ENCODE measurements around the gene SDHB. TPM values are rescaled to one million over a fixed set of nuclear protein-coding genes. Genes with fewer than 3 reads are reported as not detected.

Gene SDHB
- total and polyA plus RNA-seq, 4 donors: 59.1 to 117 (median 83.5) TPM

GRCh38 chr1:17068789-17069188 is 15.0 kb upstream of the SDHB start:
- no peak for DNase-seq
- no peak for ATAC-seq (ENCODE audit: insufficient read depth, low FRiP score)
- H3K36me3 ChIP-seq (ENCODE audit: control insufficient read depth in 4 of 4, insufficient read depth in 4 of 4, low read length in 4 of 4): no peaks in the 10 kb centered on the region
- H3K4me3 ChIP-seq: no peak overlapping the region
- no peak overlapping the region for H3K27ac ChIP-seq (ENCODE audit: low read depth in 1 of 2, low read length in 1 of 2)
- peaks cover 0 to 2% (median 0%) of the 10 kb centered on the region in 4 donors for H3K9me3 ChIP-seq (ENCODE audit: control insufficient read depth in 4 of 4, insufficient read depth in 3 of 4, low read length in 3 of 4)
- 81 to 90% methylated on average over 12 of the region's 12 CpGs for WGBS, 2 donors
- peaks cover 0 to 2% (median 0%) of the 10 kb centered on the region in 5 donors for H3K4me1 ChIP-seq (ENCODE audit: control insufficient read depth in 5 of 5, insufficient read depth in 5 of 5, low read length in 5 of 5)
- no peak for TF ChIP-seq CTCF (IDR thresholded peaks at IDR 0.05; ENCODE audit: control extremely low read depth, extremely low read depth)
- no peaks in the 10 kb centered on the region for H3K27me3 ChIP-seq (ENCODE audit: control insufficient read depth in 3 of 3, insufficient read depth in 3 of 3, low read length in 2 of 3)
- H3K9ac ChIP-seq (ENCODE audit: insufficient read depth in 1 of 2, low read length in 2 of 2): no peak overlapping the region

- peaks cover 0 to 2% (median 0%) of the 10 kb centered on the region in 5 donors for H3K4me1 ChIP-seq (ENCODE audit: control insufficient read depth in 5 of 5, insufficient read depth in 5 of 5, low read length in 5 of 5)
- no peaks in the 10 kb centered on the region for H3K27me3 ChIP-seq (ENCODE audit: control insufficient read depth in 3 of 3, insufficient read depth in 3 of 3, low read length in 2 of 3)
- H3K9me3 ChIP-seq (ENCODE audit: control insufficient read depth in 4 of 4, insufficient read depth in 3 of 4, low read length in 3 of 4): peaks cover 0 to 2% (median 0%) of the 10 kb centered on the region in 4 donors
- H3K9ac ChIP-seq (ENCODE audit: insufficient read depth in 1 of 2, low read length in 2 of 2): no peak overlapping the region
- DNase-seq (no peak), ATAC-seq (ENCODE audit: insufficient read depth, low FRiP score) (no peak)
- no peaks in the 10 kb centered on the region for H3K36me3 ChIP-seq (ENCODE audit: control insufficient read depth in 4 of 4, insufficient read depth in 4 of 4, low read length in 4 of 4)
- H3K4me3 ChIP-seq: no peak overlapping the region
- no peak for TF ChIP-seq CTCF (IDR thresholded peaks at IDR 0.05; ENCODE audit: control extremely low read depth, extremely low read depth)
- peak overlapping the region in 1 of 2 donors; percentile 10 for H3K27ac ChIP-seq (ENCODE audit: low read depth in 1 of 2, low read length in 1 of 2)
- 80 to 82% methylated on average over 10 of the region's 10 CpGs for WGBS, 2 donors
These were observed 13.8 kb upstream of the SDHB start for GRCh38 chr1:17067465-17068240.

GRCh38 chr1:17067069-17067426 is 13.2 kb upstream of the SDHB start:
- no peak overlapping the region for H3K27ac ChIP-seq (ENCODE audit: low read depth in 1 of 2, low read length in 1 of 2)

More at GRCh38 chr1:17067069-17067426, 13.2 kb upstream of the SDHB start:
- no peak for TF ChIP-seq CTCF (IDR thresholded peaks at IDR 0.05; ENCODE audit: control extremely low read depth, extremely low read depth)
- H3K36me3 ChIP-seq (ENCODE audit: control insufficient read depth in 4 of 4, insufficient read depth in 4 of 4, low read length in 4 of 4): no peaks in the 10 kb centered on the region
- 27 to 64% methylated on average over 3 of the region's 3 CpGs for WGBS, 2 donors
- no peak overlapping the region for H3K9ac ChIP-seq (ENCODE audit: insufficient read depth in 1 of 2, low read length in 2 of 2)
- no peak overlapping the region for H3K4me3 ChIP-seq
- no peak for DNase-seq
- no peak for ATAC-seq (ENCODE audit: insufficient read depth, low FRiP score)
- H3K9me3 ChIP-seq (ENCODE audit: control insufficient read depth in 4 of 4, insufficient read depth in 3 of 4, low read length in 3 of 4): peaks cover 0 to 2% (median 0%) of the 10 kb centered on the region in 4 donors
- H3K27me3 ChIP-seq (ENCODE audit: control insufficient read depth in 3 of 3, insufficient read depth in 3 of 3, low read length in 2 of 3): no peaks in the 10 kb centered on the region
- peaks cover 0 to 2% (median 0%) of the 10 kb centered on the region in 5 donors for H3K4me1 ChIP-seq (ENCODE audit: control insufficient read depth in 5 of 5, insufficient read depth in 5 of 5, low read length in 5 of 5)
